Lung (tissue), 12 donors: ENCODE data around the gene WBP2NL. TPM values are rescaled to one million over a fixed set of nuclear protein-coding genes. Genes with fewer than 3 reads are reported as not detected.

Experiments
- ATAC-seq: fragments of 200-7000 bp; cut with Tn5 transposase; one replicate; pipeline ENCODE4 v1.9.1; 2020; ENCODE audit warnings: moderate number of reproducible peaks; ENCODE audit not compliant: insufficient read depth, low FRiP score
- DNase-seq, 3 donors: peaks; one replicate each; pipeline ENCODE4 v3.0.0-alpha.2; 2013 to 2017
- H3K27ac ChIP-seq, 2 donors: one replicate each; pipeline ENCODE4 v1.5.1; 2013; ENCODE audit warnings: mild to moderate bottlenecking in 2 of 2, moderate library complexity in 2 of 2, control low read depth in 1 of 2, inconsistent platforms in 1 of 2, low read depth in 1 of 2, low read length in 1 of 2
- H3K27me3 ChIP-seq, 3 donors: one replicate each; pipeline ENCODE4 v1.5.1; 2013; ENCODE audit warnings: low read length in 2 of 3; ENCODE audit not compliant: control insufficient read depth in 3 of 3, insufficient read depth in 3 of 3
- H3K36me3 ChIP-seq, 4 donors: one replicate each; pipeline ENCODE4 v1.5.1; 2013; ENCODE audit warnings: low read length in 4 of 4, mild to moderate bottlenecking in 1 of 4, moderate library complexity in 1 of 4; ENCODE audit not compliant: control insufficient read depth in 4 of 4, insufficient read depth in 4 of 4
- H3K4me1 ChIP-seq, 5 donors: one replicate each; pipeline ENCODE4 v1.5.1; 2013; ENCODE audit warnings: low read length in 5 of 5, mild to moderate bottlenecking in 2 of 5, moderate library complexity in 1 of 5; ENCODE audit not compliant: control insufficient read depth in 5 of 5, insufficient read depth in 5 of 5
- H3K4me3 ChIP-seq: one replicate; pipeline ENCODE4 v1.5.1; 2013; ENCODE audit warnings: mild to moderate bottlenecking, control low read depth, moderate library complexity
- H3K9ac ChIP-seq, 2 donors: one replicate each; pipeline ENCODE4 v1.5.1; 2013; ENCODE audit warnings: low read length in 2 of 2, control low read depth in 1 of 2; ENCODE audit not compliant: insufficient read depth in 1 of 2
- H3K9me3 ChIP-seq, 4 donors: one replicate each; pipeline ENCODE4 v1.5.1; 2013; ENCODE audit warnings: low read length in 3 of 4, mild to moderate bottlenecking in 1 of 4, moderate library complexity in 1 of 4; ENCODE audit not compliant: control insufficient read depth in 4 of 4, insufficient read depth in 3 of 4
- CTCF ChIP-seq: IDR thresholded peaks from 2 replicates; pipeline ENCODE4 v1.5.1; 2012; ENCODE audit warnings: mild to moderate bottlenecking; ENCODE audit errors: control extremely low read depth, extremely low read depth
- WGBS, 2 donors: extraction: QIAGEN DNeasy Blood & Tissue Kit; methylation state at CpG; one replicate each; pipeline ENCODE4 v1.1.7; 2013; 5-methylcytosine and 5-hydroxymethylcytosine counted together
- polyA plus RNA-seq, 2 donors: library from polyadenylated mRNA; stranded (reverse); fragments of 200-250 nt; gene quantifications; one replicate each; pipeline ENCODE4 v1.2.1, GENCODE V29; 2013
- total RNA-seq, 2 donors: library from RNA; depleted of rRNA in 1 of 2; stranded (reverse); fragments of >200 nt in 1 of 2; gene quantifications; one replicate each; pipeline ENCODE4 v1.2.1, GENCODE V29; 2014 to 2021
- donor health status: control.
- donor health status: control.
- donor health status: Bipolar disorder and iron deficiency.
- donor health status: healthy.
- donor health status: DM: yes; HTN: yes; CAD: no.

The WBP2NL gene
- total and polyA plus RNA-seq, 4 donors: 0.42 to 4.9 (median 1.3) TPM

GRCh38 chr22:42056757-42057511 is 58.3 kb downstream of the WBP2NL start:
- no peaks in the 10 kb centered on the region for H3K27me3 ChIP-seq
- H3K9ac ChIP-seq: no peak overlapping the region
- H3K4me1 ChIP-seq: no peaks in the 10 kb centered on the region
- TF ChIP-seq CTCF: no peak
- no peak for DNase-seq
- H3K27ac ChIP-seq: no peak overlapping the region
- no peak for ATAC-seq
- WGBS, 2 donors: 97 to 100% methylated on average over 1 of the region's 1 CpG
- peaks cover 0 to 9% (median 0%) of the 10 kb centered on the region in 4 donors for H3K9me3 ChIP-seq
- peaks cover 6 to 28% (median 17%) of the 10 kb centered on the region in 4 donors for H3K36me3 ChIP-seq
- no peak overlapping the region for H3K4me3 ChIP-seq

- ATAC-seq (no peak), DNase-seq (no peak)
- Histone ChIP-seq H3K4me1 (no peaks in the 10 kb centered on the region), H3K9me3 (peaks cover 0 to 12% (median 0%) of the 10 kb centered on the region in 4 donors), H3K27ac (no peak overlapping the region), H3K27me3 (no peaks in the 10 kb centered on the region), H3K36me3 (peaks cover 8 to 40% (median 24%) of the 10 kb centered on the region in 4 donors), H3K9ac (no peak overlapping the region), H3K4me3 (no peak overlapping the region)
- no peak for TF ChIP-seq CTCF
- WGBS, 2 donors: 93 to 98% methylated on average over 5 of the region's 5 CpGs
Observed at GRCh38 chr22:42060489-42060888, 61.9 kb downstream of the WBP2NL start.

GRCh38 chr22:42061041-42061440 is 62.5 kb downstream of the WBP2NL start:
- H3K27ac ChIP-seq: no peak overlapping the region
- 95 to 96% methylated on average over 7 of the region's 7 CpGs for WGBS, 2 donors
- ATAC-seq: no peak
- H3K4me1 ChIP-seq: no peaks in the 10 kb centered on the region
- peaks cover 8 to 46% (median 26%) of the 10 kb centered on the region in 4 donors for H3K36me3 ChIP-seq
- H3K27me3 ChIP-seq: no peaks in the 10 kb centered on the region
- H3K9ac ChIP-seq: no peak overlapping the region
- no peak for TF ChIP-seq CTCF
- peaks cover 0 to 12% (median 0%) of the 10 kb centered on the region in 4 donors for H3K9me3 ChIP-seq
- H3K4me3 ChIP-seq: no peak overlapping the region
- DNase-seq: no peak
